DMS79 treated with DMSO at 0.1 percent for 48 hours (cell line): ENCODE results near the gene PPP4R1.

Experiments used
- DNase-seq: peaks from one replicate; lab custom pipeline; 2025; lab: John Stamatoyannopoulos, UW

Gene PPP4R1

DNA sequence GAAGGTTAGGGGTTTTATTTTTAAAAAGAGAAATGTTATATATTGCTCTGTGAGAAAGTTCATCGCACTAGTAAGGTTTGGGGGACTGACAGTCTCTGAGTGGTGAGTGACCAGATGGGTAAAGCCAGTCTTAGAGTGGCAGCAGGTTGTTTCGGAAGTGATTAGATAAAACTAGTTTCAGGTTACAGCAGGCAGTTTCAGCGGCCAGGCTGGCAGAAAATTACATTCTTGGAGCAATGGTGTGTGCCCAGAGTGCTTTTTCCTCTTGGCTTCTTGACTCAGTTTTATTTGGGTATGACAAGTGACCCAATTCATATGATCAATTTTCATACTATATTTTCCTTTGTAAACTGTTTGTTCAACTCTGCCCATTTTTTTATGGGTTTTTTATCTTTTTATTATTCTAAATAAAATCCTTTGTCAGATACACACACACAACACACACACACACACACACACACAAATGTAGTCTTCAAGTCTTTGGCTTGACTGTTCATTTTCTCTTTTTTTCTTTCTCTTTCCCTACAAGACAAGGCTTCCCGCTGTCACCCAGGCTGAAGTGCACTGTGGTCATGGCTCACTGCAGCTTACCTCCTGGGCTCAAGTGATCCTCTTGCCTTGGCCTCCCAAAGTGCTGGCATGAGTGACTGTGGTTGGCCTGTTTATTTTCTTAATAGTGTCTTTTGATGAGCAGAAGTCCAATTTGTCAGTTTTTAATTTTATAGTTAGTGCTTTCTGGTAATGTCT, 108.1 kb downstream of the PPP4R1 start:
- peak; percentile 97 for DNase-seq
